Epithelial cell of proximal tubule (primary cell): ENCODE data around the gene POU2AF2. TPM values are rescaled to one million over a fixed set of nuclear protein-coding genes. Genes with fewer than 3 reads are reported as not detected.

Source experiments
- DNase-seq: peaks from one replicate; pipeline ENCODE4 v3.0.0-alpha.2; 2011; ENCODE audit warnings: low read depth
- H3K4me3 ChIP-seq: 2 replicates; pipeline ENCODE4 v1.5.1; 2011; ENCODE audit warnings: low read depth, mild to moderate bottlenecking, low read length
- total RNA-seq: library from RNA; depleted of rRNA; stranded (reverse); fragments of >200 nt; gene quantifications from 2 replicates; pipeline ENCODE4 v1.2.3, GENCODE V29; 2015
- TF ChIP-seq, protein P1 (sequence below): conservative IDR thresholded peaks from 2 replicates; pipeline ENCODE4 v1.5.1; 2012; ENCODE audit warnings: low read depth, mild to moderate bottlenecking, low read length

The POU2AF2 gene
- total RNA-seq, 1 donor from 2014 or later = not detected

DNA sequence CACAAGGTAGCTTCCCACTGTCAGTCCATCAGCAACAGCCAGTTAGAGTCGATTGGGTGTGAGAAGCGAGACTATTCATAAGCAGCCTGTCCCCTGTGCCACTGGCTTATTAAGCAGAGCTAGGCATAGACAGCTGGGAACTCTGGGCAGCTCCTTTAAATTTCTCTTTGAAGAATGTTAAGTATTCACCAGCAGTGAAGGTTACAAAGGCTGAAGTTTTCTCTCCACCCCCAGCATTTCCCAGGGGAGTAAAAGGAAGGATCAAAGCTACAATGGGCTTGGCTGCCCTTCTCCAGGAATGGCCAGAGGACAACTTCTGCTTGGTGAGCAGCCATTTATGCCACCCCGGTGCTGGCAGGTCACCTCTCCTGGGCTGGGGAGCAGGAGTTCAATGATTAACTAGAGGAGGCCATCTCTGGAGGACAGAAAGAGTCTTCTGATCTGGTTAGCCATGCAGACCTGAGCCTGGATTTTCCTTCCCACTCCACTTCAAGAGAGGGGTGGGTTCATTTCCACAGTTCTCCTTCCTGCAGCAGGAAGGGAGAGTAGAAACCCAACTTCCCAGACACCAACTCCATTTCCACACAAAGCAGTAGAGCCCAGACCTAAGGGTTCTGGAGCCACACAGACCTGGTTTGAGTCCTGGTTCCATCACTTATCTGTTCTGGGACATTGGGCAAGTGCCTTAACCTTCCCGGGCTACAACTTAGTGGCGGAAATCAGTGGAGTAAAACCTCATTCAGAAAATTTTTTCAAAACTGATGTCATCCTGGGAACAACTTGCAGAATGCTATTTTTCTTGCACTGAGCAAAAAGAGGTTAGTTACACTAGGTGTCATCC is 75.4 kb downstream of the POU2AF2 start:
- no peak for DNase-seq
- TF ChIP-seq, protein P1, sequence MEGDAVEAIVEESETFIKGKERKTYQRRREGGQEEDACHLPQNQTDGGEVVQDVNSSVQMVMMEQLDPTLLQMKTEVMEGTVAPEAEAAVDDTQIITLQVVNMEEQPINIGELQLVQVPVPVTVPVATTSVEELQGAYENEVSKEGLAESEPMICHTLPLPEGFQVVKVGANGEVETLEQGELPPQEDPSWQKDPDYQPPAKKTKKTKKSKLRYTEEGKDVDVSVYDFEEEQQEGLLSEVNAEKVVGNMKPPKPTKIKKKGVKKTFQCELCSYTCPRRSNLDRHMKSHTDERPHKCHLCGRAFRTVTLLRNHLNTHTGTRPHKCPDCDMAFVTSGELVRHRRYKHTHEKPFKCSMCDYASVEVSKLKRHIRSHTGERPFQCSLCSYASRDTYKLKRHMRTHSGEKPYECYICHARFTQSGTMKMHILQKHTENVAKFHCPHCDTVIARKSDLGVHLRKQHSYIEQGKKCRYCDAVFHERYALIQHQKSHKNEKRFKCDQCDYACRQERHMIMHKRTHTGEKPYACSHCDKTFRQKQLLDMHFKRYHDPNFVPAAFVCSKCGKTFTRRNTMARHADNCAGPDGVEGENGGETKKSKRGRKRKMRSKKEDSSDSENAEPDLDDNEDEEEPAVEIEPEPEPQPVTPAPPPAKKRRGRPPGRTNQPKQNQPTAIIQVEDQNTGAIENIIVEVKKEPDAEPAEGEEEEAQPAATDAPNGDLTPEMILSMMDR = no peak
- no peak overlapping the region for H3K4me3 ChIP-seq

DNA sequence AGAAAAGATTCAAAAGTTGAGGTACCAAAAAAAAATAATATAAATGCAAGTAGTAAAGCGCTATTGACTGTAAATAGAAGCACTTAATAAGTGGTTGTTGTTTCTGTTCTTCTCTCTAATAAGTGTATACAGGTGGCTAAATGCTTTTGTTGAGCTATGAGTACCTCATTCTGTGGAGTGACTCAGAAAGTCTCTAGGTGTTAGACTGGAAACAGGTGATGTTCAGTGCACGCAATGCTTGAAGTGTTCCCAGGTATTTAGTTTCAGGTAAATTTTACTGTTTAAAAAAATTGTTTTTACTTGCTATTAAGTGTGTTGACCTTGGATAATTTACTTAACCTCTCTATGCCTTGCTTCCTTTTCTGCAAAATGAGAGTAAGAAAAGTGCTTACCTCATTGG is 77.0 kb downstream of the POU2AF2 start:
- TF ChIP-seq, protein P1 = no peak
- H3K4me3 ChIP-seq = no peak overlapping the region
- no peak for DNase-seq

DNA sequence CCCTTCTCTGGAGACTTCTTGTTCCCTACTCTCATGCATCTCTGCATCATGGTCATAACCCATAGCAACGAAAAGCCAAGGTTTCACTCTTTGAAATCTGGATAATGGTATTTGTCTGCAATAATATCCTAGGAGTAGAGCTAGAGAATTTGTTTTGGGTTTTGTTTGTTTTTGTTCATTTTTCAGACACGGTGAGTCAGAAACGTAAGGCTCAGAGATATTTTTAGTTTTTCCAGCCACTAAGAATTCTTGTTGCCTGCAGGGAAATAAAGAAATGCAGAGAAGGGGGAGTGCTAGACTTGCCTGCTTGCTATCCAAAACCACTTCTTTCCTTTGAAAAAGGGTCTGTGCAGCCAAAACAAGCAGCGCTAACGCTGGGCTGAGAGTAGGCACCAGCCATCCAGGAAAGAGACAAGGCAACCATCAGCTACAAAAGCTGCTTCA is 78.8 kb downstream of the POU2AF2 start:
- TF ChIP-seq, protein P1 = no peak
- H3K4me3 ChIP-seq = no peak overlapping the region
- DNase-seq = no peak

DNA sequence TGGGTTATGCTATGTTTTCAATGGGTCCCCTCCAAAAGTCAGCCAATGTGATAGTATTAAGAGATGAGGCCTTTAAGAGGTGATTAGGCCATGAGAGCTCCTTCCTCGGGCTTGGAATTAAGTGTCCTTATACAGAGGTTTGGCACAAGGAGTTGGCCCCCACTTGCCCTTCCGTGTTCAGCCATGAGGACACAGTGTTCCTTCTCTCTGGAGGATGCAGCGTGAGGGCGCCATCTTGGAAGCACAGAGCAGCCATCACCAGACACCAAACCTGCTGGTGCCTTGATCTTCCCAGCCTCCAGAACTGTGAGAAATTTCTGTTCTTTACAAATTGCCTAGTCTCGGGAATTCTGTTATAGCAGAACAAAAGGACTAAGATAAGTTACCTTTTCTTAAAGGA is 79.7 kb downstream of the POU2AF2 start:
- TF ChIP-seq, protein P1 = no peak

DNA sequence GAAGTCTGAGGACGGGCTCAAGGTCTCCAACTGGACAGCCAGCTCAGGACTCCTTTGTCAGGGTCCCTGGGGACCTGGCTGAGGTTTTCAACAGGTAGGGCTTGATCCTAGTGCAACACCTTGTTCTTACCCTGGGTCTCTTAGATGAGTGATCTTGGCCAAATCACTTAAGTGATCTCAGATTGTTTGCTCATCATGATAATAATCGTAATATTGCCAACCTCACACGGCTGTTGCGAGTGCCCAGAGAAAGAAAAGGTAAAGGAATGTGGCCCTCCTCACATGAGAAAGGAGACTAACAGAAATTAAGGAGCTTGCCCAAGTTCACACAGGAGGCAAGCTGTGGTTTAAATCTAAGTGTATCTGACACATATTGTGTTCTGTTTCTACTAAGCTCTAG is 81.3 kb downstream of the POU2AF2 start:
- DNase-seq = no peak
- TF ChIP-seq, protein P1 = no peak
- no peak overlapping the region for H3K4me3 ChIP-seq

More for the DNA sequence above, 79.7 kb downstream of the POU2AF2 start:
- H3K4me3 ChIP-seq = no peak overlapping the region
- DNase-seq = no peak

DNA sequence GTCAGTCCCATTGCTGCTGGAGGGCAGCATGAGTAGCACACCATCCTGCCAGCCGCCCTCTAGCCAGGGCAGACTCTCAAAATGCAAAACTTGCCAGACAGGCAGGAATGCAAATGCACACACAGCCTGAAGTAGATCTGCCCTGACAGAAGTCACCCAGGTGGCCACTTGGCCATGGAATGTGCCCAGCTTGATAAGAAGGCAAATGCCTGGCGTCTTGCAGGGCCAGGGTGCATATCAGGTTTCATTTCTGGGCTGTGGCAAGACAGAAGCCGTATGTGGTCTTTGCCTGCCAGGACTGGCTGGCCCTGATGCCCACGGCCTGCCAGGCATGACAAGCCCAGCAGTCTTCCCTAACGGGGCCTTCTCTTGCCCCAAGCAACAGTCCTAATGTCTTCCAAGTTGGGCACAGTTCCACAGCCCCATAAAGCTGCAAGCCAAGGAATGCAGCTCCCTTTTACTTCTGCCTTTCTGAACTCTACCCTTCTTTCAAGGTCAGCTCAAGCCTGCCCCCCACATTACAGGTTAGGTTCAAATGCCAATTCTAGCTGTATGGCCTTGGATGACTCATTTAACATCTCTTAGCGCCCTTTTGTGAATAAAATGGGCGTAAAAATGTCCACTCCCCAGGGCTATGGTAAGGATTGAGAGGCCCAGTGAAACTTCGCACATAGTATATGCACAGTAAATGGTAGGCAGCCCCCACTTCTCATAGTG is 82.5 kb downstream of the POU2AF2 start:
- no peak for DNase-seq
- TF ChIP-seq, protein P1 = no peak
- H3K4me3 ChIP-seq = no peak overlapping the region
